HG03439 (cell line): Measurements from ENCODE around the gene DNAL4.

Experiments used
- ATAC-seq: cut with Tn5 transposase; IDR thresholded peaks from one replicate; pipeline ENCODE4 v1.9.1; 2021; ENCODE audit warnings: mild to moderate bottlenecking, moderate library complexity; ENCODE audit not compliant: unreplicated experiment

The DNAL4 gene

GRCh38 chr22:38760477-38761201 lies 33.3 kb downstream of the DNAL4 start:
- ATAC-seq, result no peak

- ATAC-seq, result no peak
Measured at GRCh38 chr22:38759005-38759404, 34.9 kb downstream of the DNAL4 start.

GRCh38 chr22:38758276-38758945 lies 35.5 kb downstream of the DNAL4 start:
- no peak for ATAC-seq

- ATAC-seq, result no peak
Measured at GRCh38 chr22:38757464-38757757, 36.5 kb downstream of the DNAL4 start.

GRCh38 chr22:38756711-38757463 lies 37.1 kb downstream of the DNAL4 start:
- no peak for ATAC-seq

GRCh38 chr22:38755911-38756532 lies 37.9 kb downstream of the DNAL4 start, which contains the start of gene SUN2:
SUN2 (minus strand) TSS chr22:38755998; CDS start chr22:38752628, 3,370 bp downstream.
- ATAC-seq, result peak; percentile 60

GRCh38 chr22:38755155-38755910 lies 38.6 kb downstream of the DNAL4 start:
- peak; percentile 35 for ATAC-seq

- no peak for ATAC-seq
Measured at GRCh38 chr22:38754751-38755154, 39.2 kb downstream of the DNAL4 start.

GRCh38 chr22:38753948-38754750 lies 39.8 kb downstream of the DNAL4 start:
- no peak for ATAC-seq

- peak; percentile 39 for ATAC-seq
Measured at GRCh38 chr22:38751422-38752346, 42.3 kb downstream of the DNAL4 start.

- ATAC-seq, result no peak
Measured at GRCh38 chr22:38751066-38751421, 42.9 kb downstream of the DNAL4 start.

- no peak for ATAC-seq
Measured at GRCh38 chr22:38750638-38751037, 43.3 kb downstream of the DNAL4 start.

GRCh38 chr22:38750104-38750503 lies 43.8 kb downstream of the DNAL4 start:
- no peak for ATAC-seq

- ATAC-seq, result no peak
Measured at GRCh38 chr22:38748487-38749136, 45.3 kb downstream of the DNAL4 start.

GRCh38 chr22:38745676-38746460 lies 48.1 kb downstream of the DNAL4 start:
- ATAC-seq, result no peak

- ATAC-seq, result no peak
Measured at GRCh38 chr22:38744981-38745380, 49.0 kb downstream of the DNAL4 start.

GRCh38 chr22:38742176-38742942 lies 51.6 kb downstream of the DNAL4 start:
- no peak for ATAC-seq
